Astrocyte (in vitro differentiated cells and primary cell): ENCODE results near the gene CPA5.

ENCODE experiments used
- CTCF ChIP-seq: IDR thresholded peaks from 2 replicates; pipeline ENCODE4 v1.5.1; 2011; ENCODE audit warnings: low read depth, mild to moderate bottlenecking, inconsistent platforms, low read length, moderate library complexity; ENCODE audit not compliant: insufficient read depth
- EZH2 ChIP-seq: IDR thresholded peaks from 2 replicates; pipeline ENCODE4 v1.6.1; 2012; ENCODE audit warnings: mild to moderate bottlenecking, low read length, inconsistent platforms; ENCODE audit not compliant: insufficient read depth

DNA sequence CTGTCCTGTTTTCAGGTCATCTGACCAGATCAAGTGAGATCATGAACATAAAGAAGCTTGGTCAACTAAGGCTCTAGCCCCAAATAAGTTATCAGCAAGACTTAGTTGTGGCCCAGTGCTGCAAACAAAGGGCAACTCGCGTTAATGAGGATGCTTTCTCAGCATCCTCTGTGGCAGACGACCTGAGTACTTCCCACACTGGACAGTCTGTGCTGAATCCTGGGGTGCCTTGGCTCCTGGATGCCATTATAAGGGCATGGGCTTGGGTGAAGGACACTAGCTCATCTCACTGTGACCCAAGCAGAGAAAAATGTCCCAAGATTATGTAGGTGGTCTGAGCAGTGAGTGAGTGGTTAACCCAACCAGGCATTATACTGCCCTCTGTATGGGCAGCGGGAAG lies 13.9 kb downstream of the CPA5 start:
- TF ChIP-seq CTCF (no peak), EZH2 (no peak)
